GM12892 (cell line): ENCODE data around the gene SCAMP2.

Source experiments
- POLR2A ChIP-seq: IDR thresholded peaks from 2 replicates; pipeline ENCODE4 v1.6.1; 2011; ENCODE audit warnings: low read depth, low read length, control low read depth
- POLR2AphosphoS5 ChIP-seq: IDR thresholded peaks from 2 replicates; pipeline ENCODE4 v1.6.1; 2011; ENCODE audit warnings: low read depth, low read length, control low read depth

GRCh38 chr15:74885461-74885860 is 12.3 kb upstream of the SCAMP2 start:
- no peak for TF ChIP-seq POLR2AphosphoS5
- no peak for TF ChIP-seq POLR2A
